ENCODE measurements around the gene USP16. TPM values are rescaled to one million over a fixed set of nuclear protein-coding genes. Genes with fewer than 3 reads are reported as not detected.

Gene USP16
- total and polyA plus RNA-seq, 2 of the 13 experiments (the other 11 are each of a cell fraction or from before 2014, with no cell fraction given): 16.5 to 46.9 TPM

- TF ChIP-seq ZFP36L1 (CRISPR knock-in tag; IDR thresholded peaks at IDR 0.05): 0 out of 2 replicates have a peak, but pooled peaks have one; percentile 22
- TF ChIP-seq NR0B2 (CRISPR knock-in tag; IDR thresholded peaks at IDR 0.05): no peak
- 0 out of 2 replicates have a peak, but pooled peaks have one; percentile 55 for TF ChIP-seq ZNF280B (CRISPR knock-in tag; IDR thresholded peaks at IDR 0.05; ENCODE audit: borderline replicate concordance)
- TF ChIP-seq HNF4G (IDR thresholded peaks at IDR 0.05; ENCODE audit: borderline replicate concordance, low read depth, low read length): peak; percentile 6; the same call in 1 of the 2 replicates
- 0 out of 2 replicates have a peak, but pooled peaks have one; percentile 34 for TF ChIP-seq HNF4G (CRISPR knock-in tag; IDR thresholded peaks at IDR 0.05; ENCODE audit: borderline replicate concordance, low read depth)
- TF ChIP-seq MBNL3 (CRISPR knock-in tag; conservative IDR thresholded peaks at IDR 0.05): no peak
- no peak for TF ChIP-seq TFE3 (CRISPR knock-in tag; IDR thresholded peaks at IDR 0.05)
- TF ChIP-seq STAG1 (CRISPR knock-in tag; IDR thresholded peaks at IDR 0.05): no peak
- TF ChIP-seq FOXP1 (IDR thresholded peaks at IDR 0.05): no peak
- no peak for TF ChIP-seq FOXP1 (CRISPR knock-in tag; IDR thresholded peaks at IDR 0.05)
- TF ChIP-seq HES4 (CRISPR knock-in tag; IDR thresholded peaks at IDR 0.05; ENCODE audit: borderline replicate concordance): no peak
- no peak for TF ChIP-seq TRIM24 (CRISPR knock-in tag; IDR thresholded peaks at IDR 0.05)
- TF ChIP-seq ZNF232 (CRISPR knock-in tag; IDR thresholded peaks at IDR 0.05; ENCODE audit: borderline replicate concordance): peak; percentile 87; the same call in 1 of the 2 replicates
- TF ChIP-seq, protein P1, sequence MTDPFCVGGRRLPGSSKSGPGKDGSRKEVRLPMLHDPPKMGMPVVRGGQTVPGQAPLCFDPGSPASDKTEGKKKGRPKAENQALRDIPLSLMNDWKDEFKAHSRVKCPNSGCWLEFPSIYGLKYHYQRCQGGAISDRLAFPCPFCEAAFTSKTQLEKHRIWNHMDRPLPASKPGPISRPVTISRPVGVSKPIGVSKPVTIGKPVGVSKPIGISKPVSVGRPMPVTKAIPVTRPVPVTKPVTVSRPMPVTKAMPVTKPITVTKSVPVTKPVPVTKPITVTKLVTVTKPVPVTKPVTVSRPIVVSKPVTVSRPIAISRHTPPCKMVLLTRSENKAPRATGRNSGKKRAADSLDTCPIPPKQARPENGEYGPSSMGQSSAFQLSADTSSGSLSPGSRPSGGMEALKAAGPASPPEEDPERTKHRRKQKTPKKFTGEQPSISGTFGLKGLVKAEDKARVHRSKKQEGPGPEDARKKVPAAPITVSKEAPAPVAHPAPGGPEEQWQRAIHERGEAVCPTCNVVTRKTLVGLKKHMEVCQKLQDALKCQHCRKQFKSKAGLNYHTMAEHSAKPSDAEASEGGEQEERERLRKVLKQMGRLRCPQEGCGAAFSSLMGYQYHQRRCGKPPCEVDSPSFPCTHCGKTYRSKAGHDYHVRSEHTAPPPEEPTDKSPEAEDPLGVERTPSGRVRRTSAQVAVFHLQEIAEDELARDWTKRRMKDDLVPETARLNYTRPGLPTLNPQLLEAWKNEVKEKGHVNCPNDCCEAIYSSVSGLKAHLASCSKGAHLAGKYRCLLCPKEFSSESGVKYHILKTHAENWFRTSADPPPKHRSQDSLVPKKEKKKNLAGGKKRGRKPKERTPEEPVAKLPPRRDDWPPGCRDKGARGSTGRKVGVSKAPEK (CRISPR knock-in tag; IDR thresholded peaks at IDR 0.05; ENCODE audit: borderline replicate concordance): peak; percentile 62; the same call in 1 of the 2 replicates
- TF ChIP-seq ZNF12 (CRISPR knock-in tag; IDR thresholded peaks at IDR 0.05): 0 out of 2 replicates have a peak, but pooled peaks have one; percentile 30
- TF ChIP-seq, protein P2, sequence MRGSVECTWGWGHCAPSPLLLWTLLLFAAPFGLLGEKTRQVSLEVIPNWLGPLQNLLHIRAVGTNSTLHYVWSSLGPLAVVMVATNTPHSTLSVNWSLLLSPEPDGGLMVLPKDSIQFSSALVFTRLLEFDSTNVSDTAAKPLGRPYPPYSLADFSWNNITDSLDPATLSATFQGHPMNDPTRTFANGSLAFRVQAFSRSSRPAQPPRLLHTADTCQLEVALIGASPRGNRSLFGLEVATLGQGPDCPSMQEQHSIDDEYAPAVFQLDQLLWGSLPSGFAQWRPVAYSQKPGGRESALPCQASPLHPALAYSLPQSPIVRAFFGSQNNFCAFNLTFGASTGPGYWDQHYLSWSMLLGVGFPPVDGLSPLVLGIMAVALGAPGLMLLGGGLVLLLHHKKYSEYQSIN (CRISPR knock-in tag; IDR thresholded peaks at IDR 0.05; ENCODE audit: borderline replicate concordance): no peak
- no peak for TF ChIP-seq DDIT3 (CRISPR knock-in tag; IDR thresholded peaks at IDR 0.05)
- peak; percentile 78; the same call in 1 of the 2 replicates for TF ChIP-seq HBP1 (CRISPR knock-in tag; IDR thresholded peaks at IDR 0.05; ENCODE audit: low read depth)
- no peak for TF ChIP-seq ZNF550 (CRISPR knock-in tag; IDR thresholded peaks at IDR 0.05; ENCODE audit: borderline replicate concordance)
These were observed 31.8 kb upstream of the USP16 start, which contains the start of gene LTN1 (continued) for GRCh38 chr21:28992526-28993292.

All from HepG2 (cell line).